NT2/D1 (cell line): ENCODE measurements around the gene ORC6.

Experiments used
- SUZ12 ChIP-seq: IDR thresholded peaks from 2 replicates; pipeline ENCODE4 v1.6.1; 2011; ENCODE audit not compliant: insufficient read length, insufficient read depth; ENCODE audit errors: extremely low read depth
- YY1 ChIP-seq: IDR thresholded peaks from 2 replicates; pipeline ENCODE4 v1.6.1; 2011; ENCODE audit not compliant: insufficient read length, insufficient read depth

DNA sequence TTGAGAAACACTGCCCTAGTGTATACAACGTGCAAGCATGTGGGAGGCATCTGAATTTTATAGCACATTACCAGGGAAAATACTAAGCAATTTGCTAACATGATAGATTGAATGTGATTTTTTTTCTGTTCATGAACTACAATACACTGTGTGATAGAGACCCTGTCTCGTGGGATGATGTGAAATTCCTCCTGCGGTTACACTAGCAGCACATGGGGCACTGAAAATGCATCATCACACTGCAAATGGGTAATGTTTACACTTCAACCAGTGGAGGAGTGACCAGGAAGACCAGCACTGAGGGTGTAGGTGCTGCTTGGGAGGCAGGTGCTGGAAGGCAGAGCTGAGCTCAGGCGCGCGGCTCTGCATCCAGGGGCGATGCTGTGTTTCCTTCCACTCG is 28.8 kb downstream of the ORC6 start:
- TF ChIP-seq SUZ12 (no peak), YY1 (no peak)
